ENCODE measurements around the gene RANBP1. TPM values are rescaled to one million over a fixed set of nuclear protein-coding genes. Genes with fewer than 3 reads are reported as not detected.
A peak's percentile ranks its signal among the peaks of the same experiment; 100 is the strongest.

RANBP1 gene
- total and polyA plus RNA-seq, 9 of the 15 experiments (the other 6 are each of a cell fraction or from before 2014, with no cell fraction given) = 162 to 2,891 (median 1,289) TPM

DNA sequence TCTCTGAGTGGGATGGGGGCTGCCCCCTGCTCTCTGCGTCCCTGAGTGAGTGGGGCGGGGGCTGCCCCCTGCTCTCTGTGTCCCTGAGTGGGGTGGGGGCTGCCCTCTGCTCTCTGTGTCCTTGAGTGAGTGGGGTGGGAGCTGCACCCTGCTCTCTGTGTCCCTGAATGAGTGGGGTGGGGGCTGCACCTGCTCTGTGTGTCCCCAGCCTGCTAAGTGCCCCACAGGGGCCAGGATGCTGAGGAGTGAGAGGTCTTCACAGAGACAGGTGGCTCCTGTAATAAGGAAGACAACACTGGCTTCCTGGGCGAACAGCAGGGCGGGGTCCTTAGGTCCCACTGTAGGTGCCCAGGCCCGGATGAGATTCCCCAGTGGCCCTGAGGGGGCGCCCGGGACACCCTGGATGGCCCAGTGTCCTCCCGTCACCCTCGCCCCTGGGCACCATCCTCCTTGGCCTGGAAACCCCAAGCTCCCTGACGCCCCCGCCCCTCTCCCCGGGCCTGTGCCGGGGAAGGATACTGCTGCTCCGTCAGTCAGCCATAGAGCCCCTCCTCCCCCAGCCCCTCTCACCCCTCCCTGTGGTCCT lies 38.8 kb downstream of the RANBP1 start (continued):
- TF ChIP-seq, protein P1, sequence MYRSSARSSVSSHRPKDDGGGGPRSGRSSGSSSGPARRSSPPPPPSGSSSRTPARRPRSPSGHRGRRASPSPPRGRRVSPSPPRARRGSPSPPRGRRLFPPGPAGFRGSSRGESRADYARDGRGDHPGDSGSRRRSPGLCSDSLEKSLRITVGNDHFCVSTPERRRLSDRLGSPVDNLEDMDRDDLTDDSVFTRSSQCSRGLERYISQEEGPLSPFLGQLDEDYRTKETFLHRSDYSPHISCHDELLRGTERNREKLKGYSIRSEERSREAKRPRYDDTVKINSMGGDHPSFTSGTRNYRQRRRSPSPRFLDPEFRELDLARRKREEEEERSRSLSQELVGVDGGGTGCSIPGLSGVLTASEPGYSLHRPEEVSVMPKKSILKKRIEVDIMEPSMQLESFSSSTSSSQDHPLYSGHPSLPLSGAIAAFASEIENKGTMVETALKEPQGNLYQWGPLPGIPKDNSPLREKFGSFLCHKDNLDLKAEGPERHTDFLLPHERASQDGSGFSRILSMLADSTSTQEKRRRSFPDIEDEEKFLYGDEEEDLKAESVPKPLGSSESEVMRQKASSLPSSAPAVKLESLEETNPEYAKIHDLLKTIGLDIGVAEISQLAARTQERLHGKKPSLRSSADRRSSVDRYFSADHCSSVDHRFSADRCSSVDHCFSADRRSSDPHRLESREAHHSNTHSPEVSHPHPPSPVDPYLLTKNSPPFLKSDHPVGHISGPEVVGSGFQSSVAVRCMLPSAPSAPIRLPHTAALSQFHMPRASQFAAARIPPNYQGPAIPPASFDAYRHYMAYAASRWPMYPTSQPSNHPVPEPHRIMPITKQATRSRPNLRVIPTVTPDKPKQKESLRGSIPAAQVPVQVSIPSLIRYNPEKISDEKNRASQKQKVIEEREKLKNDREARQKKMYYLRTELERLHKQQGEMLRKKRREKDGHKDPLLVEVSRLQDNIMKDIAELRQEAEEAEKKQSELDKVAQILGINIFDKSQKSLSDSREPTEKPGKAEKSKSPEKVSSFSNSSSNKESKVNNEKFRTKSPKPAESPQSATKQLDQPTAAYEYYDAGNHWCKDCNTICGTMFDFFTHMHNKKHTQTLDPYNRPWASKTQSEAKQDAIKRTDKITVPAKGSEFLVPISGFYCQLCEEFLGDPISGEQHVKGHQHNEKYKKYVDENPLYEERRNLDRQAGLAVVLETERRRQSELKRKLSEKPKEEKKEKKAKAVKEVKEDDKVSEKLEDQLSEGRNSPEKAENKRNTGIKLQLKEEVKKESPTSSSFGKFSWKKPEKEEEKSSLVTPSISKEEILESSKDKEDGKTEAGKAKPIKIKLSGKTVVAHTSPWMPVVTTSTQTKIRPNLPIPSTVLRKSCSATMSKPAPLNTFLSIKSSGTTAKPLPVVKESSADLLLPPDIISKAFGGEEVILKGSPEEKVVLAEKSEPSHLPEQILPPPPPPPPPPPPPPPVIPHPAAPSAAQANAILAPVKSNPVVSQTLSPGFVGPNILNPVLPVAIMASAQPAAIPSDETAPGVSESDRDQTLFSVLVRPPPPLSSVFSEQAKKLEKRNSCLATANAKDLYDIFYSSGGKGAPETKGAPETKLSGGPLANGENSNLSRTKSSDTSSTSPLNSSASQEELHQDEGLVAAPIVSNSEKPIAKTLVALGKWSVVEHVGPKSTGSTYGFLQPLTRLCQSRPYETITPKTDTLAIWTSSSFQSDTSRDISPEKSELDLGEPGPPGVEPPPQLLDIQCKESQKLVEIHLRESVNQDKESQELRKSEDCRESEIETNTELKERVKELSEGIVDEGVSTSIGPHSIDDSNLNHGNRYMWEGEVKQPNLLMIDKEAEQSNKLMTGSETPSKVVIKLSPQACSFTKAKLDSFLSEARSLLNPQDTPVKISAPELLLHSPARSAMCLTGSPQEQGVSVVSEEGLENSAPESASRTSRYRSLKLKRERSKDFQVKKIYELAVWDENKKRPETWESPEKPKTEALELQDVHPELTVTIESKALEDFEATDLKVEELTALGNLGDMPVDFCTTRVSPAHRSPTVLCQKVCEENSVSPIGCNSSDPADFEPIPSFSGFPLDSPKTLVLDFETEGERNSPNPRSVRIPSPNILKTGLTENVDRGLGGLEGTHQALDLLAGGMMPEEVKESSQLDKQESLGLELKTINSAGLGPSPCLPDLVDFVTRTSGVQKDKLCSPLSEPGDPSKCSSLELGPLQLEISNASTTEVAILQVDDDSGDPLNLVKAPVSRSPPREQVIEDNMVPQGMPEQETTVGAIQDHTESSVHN (IDR thresholded peaks at IDR 0.05; ENCODE audit: borderline replicate concordance in 1 of 2, low read depth in 1 of 2) = no peak
- TF ChIP-seq TCF7L2 (IDR thresholded peaks at IDR 0.05; ENCODE audit: low read depth, low read length) (no peak), ZNF143 (CRISPR knock-in tag; IDR thresholded peaks at IDR 0.05) (0 out of 2 replicates have a peak, but pooled peaks have one; percentile 21), SP2 (IDR thresholded peaks at IDR 0.05; ENCODE audit: extremely low read depth, low read depth, low read length, poor library complexity, severe bottlenecking) (no peak), GTF2A2 (tag; IDR thresholded peaks at IDR 0.05) (no peak), HNRNPH1 (optimal IDR thresholded peaks at IDR 0.05; ENCODE audit: low read depth, low read length) (no peak), ZNF561 (CRISPR knock-in tag; conservative IDR thresholded peaks at IDR 0.05) (no peak), ZNF668 (CRISPR knock-in tag; IDR thresholded peaks at IDR 0.05) (no peak), CBX8 (IDR thresholded peaks at IDR 0.05; ENCODE audit: borderline replicate concordance, extremely low read depth, low read depth, low read length, poor library complexity, severe bottlenecking) (no peak), ZBTB5 (IDR thresholded peaks at IDR 0.05) (no peak), PRMT5 (CRISPR knock-in tag; IDR thresholded peaks at IDR 0.05) (no peak)
- TF ChIP-seq, protein P2, sequence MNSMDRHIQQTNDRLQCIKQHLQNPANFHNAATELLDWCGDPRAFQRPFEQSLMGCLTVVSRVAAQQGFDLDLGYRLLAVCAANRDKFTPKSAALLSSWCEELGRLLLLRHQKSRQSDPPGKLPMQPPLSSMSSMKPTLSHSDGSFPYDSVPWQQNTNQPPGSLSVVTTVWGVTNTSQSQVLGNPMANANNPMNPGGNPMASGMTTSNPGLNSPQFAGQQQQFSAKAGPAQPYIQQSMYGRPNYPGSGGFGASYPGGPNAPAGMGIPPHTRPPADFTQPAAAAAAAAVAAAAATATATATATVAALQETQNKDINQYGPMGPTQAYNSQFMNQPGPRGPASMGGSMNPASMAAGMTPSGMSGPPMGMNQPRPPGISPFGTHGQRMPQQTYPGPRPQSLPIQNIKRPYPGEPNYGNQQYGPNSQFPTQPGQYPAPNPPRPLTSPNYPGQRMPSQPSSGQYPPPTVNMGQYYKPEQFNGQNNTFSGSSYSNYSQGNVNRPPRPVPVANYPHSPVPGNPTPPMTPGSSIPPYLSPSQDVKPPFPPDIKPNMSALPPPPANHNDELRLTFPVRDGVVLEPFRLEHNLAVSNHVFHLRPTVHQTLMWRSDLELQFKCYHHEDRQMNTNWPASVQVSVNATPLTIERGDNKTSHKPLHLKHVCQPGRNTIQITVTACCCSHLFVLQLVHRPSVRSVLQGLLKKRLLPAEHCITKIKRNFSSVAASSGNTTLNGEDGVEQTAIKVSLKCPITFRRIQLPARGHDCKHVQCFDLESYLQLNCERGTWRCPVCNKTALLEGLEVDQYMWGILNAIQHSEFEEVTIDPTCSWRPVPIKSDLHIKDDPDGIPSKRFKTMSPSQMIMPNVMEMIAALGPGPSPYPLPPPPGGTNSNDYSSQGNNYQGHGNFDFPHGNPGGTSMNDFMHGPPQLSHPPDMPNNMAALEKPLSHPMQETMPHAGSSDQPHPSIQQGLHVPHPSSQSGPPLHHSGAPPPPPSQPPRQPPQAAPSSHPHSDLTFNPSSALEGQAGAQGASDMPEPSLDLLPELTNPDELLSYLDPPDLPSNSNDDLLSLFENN (IDR thresholded peaks at IDR 0.05; ENCODE audit: low read depth in 2 of 2, low read length in 2 of 2) = no peak

All from K562 (cell line).